GM12878 (cell line): ENCODE results near the gene TMEM97. TPM values are rescaled to one million over a fixed set of nuclear protein-coding genes. Genes with fewer than 3 reads are reported as not detected.

ENCODE experiments used
- BACH1 ChIP-seq: fragments of 450-650 bp; IDR thresholded peaks from 2 replicates; pipeline ENCODE4 v1.6.1; 2017; ENCODE audit warnings: mild to moderate bottlenecking, borderline replicate concordance
- CREM ChIP-seq: IDR thresholded peaks from 2 replicates; pipeline ENCODE4 v1.6.1; 2014; ENCODE audit warnings: antibody characterized with exemption, low read depth
- FOXK2 ChIP-seq: fragments of 450-650 bp; IDR thresholded peaks from 2 replicates; pipeline ENCODE4 v1.6.1; 2017; ENCODE audit warnings: mild to moderate bottlenecking, moderate library complexity
- NBN ChIP-seq: fragments of 450-650 bp; IDR thresholded peaks from 2 replicates; pipeline ENCODE4 v1.6.1; 2016
- NFYB ChIP-seq: IDR thresholded peaks from 2 replicates; pipeline ENCODE4 v1.6.1; 2011; ENCODE audit warnings: low read depth, mild to moderate bottlenecking, low read length, improper control_type of control experiment, moderate library complexity; ENCODE audit not compliant: insufficient read depth
- ZBED1 ChIP-seq: IDR thresholded peaks from 2 replicates; pipeline ENCODE4 v1.6.1; 2016; ENCODE audit warnings: borderline replicate concordance
- ZNF592 ChIP-seq: fragments of 450-650 bp; IDR thresholded peaks from 2 replicates; pipeline ENCODE4 v1.6.1; 2017; ENCODE audit warnings: mild to moderate bottlenecking, moderate library complexity
- polyA plus RNA-seq, 11 experiments: library from polyadenylated mRNA; depleted of rRNA in 4 of 11; unstranded in 6 of 11; stranded (reverse) in 5 of 11; fragments of >200 nt; fragmentation: Nextera tagmentation in 4 of 11; fragmentation: Illumina TruSeq in 1 of 11; extraction: Ambion mirVana in 4 of 11; extraction: Trizol in 1 of 11; gene quantifications; 1 replicate in 1 of 11; 2 replicates in 10 of 11; pipeline versions ENCODE4 v1.2.1 to v1.2.3, GENCODE V29; 2011 to 2016; ENCODE audit warnings: inconsistent platforms in 2 of 11, missing spikeins in 2 of 11, low read depth in 1 of 11
- total RNA-seq, 4 experiments: library from RNA; depleted of rRNA in 3 of 4; stranded (reverse); fragments of >200 nt in 3 of 4; fragmentation: Illumina TruSeq in 1 of 4; extraction: Trizol in 1 of 4; gene quantifications; 2 replicates each; pipeline versions ENCODE4 v1.2.1 to v1.2.3, GENCODE V29; 2013 to 2021

Gene TMEM97
- total and polyA plus RNA-seq, 10 of the 15 experiments (the other 5 are each of a cell fraction or from before 2014, with no cell fraction given), result 58.0 to 134 (median 86.0) TPM

- TF ChIP-seq ZNF592 (no peak), BACH1 (no peak), CREM (no peak), NFYB (no peak), NBN (no peak), ZBED1 (no peak), FOXK2 (no peak)
These were observed 1.7 kb upstream of the TMEM97 start (continued) for GRCh38 chr17:28317099-28317965.
